Peyer's patch (tissue), 4 donors: ENCODE data around the gene TES. TPM values are rescaled to one million over a fixed set of nuclear protein-coding genes. Genes with fewer than 3 reads are reported as not detected.

ENCODE experiments used
- DNase-seq, 3 donors: peaks; one replicate each; pipeline ENCODE4 v3.0.0-alpha.2; 2017 to 2019
- H3K27ac ChIP-seq, 4 donors: fragments of 200-600 bp; sonication (generic); one replicate each; pipeline ENCODE4 v1.5.1; 2016 to 2019
- H3K27me3 ChIP-seq, 2 donors: fragments of 200-600 bp; sonication (generic); one replicate each; pipeline ENCODE4 v1.5.1; 2019
- H3K36me3 ChIP-seq, 3 donors: fragments of 200-600 bp; sonication (generic); one replicate each; pipeline ENCODE4 v1.5.1; 2016 to 2019
- H3K4me1 ChIP-seq, 4 donors: fragments of 200-600 bp; sonication (generic); one replicate each; pipeline ENCODE4 v1.5.1; 2016 to 2019
- H3K4me3 ChIP-seq, 4 donors: fragments of 200-600 bp; sonication (generic); 1 replicate in 3 of 4; 2 replicates in 1 of 4; pipeline ENCODE4 v1.5.1; 2016 to 2019; ENCODE audit warnings: mild to moderate bottlenecking in 1 of 4
- H3K9me3 ChIP-seq, 4 donors: fragments of 200-600 bp; sonication (generic); one replicate each; pipeline ENCODE4 v1.5.1; 2016 to 2019; ENCODE audit warnings: mild to moderate bottlenecking in 1 of 4
- POLR2A ChIP-seq, 2 donors: fragments of 450-650 bp; IDR thresholded peaks; one replicate each; pipeline ENCODE4 v1.5.1; 2017; ENCODE audit warnings: antibody characterized with exemption in 2 of 2, mild to moderate bottlenecking in 2 of 2, moderate library complexity in 2 of 2
- total RNA-seq, 4 donors: library from RNA; depleted of rRNA; stranded (reverse); fragments of >200 nt; gene quantifications; one replicate each; pipeline ENCODE4 v1.1.0, GENCODE V29; 2016
- TF ChIP-seq, protein P1 (sequence below), 6 experiments: fragments of 450-650 bp in 4 of 6; fragments of 200-600 bp in 2 of 6; sonication (generic) in 1 of 6; IDR thresholded peaks; one replicate each; pipeline ENCODE4 v1.5.1; 2017 to 2019; ENCODE audit warnings: antibody characterized with exemption in 6 of 6, mild to moderate bottlenecking in 3 of 6, moderate library complexity in 1 of 6

TES gene
- total RNA-seq, 4 donors from 2014 or later, result 62.7 to 97.4 (median 69.6) TPM

DNA sequence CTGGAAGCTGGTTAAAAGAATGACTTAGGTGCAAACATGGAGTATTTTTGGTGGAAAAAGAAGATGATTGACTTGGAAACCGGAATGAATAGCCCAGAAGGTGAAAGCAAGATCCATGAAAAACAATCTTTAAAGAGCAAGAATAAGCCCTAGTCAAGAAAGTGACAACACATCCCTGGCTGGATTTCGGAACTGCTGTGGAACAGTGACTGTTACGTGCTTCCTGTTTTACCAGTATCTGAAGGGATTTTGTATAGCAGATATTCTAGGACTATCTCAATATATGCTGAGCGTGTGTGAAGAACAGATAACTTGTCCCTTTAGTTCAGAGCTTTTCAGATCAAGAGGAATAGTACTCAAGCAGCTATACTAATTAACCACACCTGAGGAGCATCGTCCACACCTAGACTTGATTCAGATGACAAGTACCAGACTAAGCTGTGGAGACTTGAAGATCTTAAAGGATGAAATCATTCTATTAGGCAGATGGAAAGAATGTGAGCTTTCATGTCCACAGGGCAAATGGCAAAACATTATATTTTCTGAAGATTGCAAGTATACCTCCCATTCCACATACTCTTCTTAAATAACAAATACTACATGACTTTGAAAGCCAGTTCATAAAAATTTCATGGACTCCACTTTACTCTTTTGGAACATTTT, 11.5 kb upstream of the TES start:
- no peak overlapping the region for H3K27ac ChIP-seq
- TF ChIP-seq POLR2A (IDR thresholded peaks at IDR 0.05), result no peak
- TF ChIP-seq, protein P1, sequence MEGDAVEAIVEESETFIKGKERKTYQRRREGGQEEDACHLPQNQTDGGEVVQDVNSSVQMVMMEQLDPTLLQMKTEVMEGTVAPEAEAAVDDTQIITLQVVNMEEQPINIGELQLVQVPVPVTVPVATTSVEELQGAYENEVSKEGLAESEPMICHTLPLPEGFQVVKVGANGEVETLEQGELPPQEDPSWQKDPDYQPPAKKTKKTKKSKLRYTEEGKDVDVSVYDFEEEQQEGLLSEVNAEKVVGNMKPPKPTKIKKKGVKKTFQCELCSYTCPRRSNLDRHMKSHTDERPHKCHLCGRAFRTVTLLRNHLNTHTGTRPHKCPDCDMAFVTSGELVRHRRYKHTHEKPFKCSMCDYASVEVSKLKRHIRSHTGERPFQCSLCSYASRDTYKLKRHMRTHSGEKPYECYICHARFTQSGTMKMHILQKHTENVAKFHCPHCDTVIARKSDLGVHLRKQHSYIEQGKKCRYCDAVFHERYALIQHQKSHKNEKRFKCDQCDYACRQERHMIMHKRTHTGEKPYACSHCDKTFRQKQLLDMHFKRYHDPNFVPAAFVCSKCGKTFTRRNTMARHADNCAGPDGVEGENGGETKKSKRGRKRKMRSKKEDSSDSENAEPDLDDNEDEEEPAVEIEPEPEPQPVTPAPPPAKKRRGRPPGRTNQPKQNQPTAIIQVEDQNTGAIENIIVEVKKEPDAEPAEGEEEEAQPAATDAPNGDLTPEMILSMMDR (IDR thresholded peaks at IDR 0.05), result no peak
- H3K27me3 ChIP-seq, result no peaks in the 10 kb centered on the region
- no peaks in the 10 kb centered on the region for H3K36me3 ChIP-seq
- H3K9me3 ChIP-seq, result no peaks in the 10 kb centered on the region
- no peak for DNase-seq
- no peaks in the 10 kb centered on the region for H3K4me1 ChIP-seq
- H3K4me3 ChIP-seq, result no peak overlapping the region

DNA sequence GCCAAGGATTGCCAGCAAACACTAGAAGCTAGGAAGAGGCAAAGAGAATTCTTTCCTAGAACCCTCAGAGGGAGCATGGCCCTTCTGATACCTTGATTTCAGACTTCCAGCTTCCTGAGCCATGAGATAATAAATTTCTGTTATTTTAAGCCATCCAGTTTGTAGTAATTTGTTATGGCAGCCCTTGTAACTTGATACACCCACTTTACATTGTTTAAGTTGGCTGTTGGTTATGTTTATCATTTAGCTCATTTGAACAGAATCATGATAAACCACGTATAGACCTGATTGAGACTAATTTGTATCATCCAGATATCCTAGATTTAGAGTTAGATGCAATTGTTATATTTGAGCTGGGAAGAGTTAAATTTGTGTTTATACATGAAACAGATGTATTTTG, 9.4 kb upstream of the TES start:
- Histone ChIP-seq H3K36me3 (no peaks in the 10 kb centered on the region), H3K27me3 (no peaks in the 10 kb centered on the region), H3K27ac (no peak overlapping the region), H3K4me1 (no peaks in the 10 kb centered on the region), H3K9me3 (no peaks in the 10 kb centered on the region), H3K4me3 (no peak overlapping the region)
- DNase-seq, result no peak
- no peak for TF ChIP-seq POLR2A (IDR thresholded peaks at IDR 0.05)
- TF ChIP-seq, protein P1 (IDR thresholded peaks at IDR 0.05), result no peak

DNA sequence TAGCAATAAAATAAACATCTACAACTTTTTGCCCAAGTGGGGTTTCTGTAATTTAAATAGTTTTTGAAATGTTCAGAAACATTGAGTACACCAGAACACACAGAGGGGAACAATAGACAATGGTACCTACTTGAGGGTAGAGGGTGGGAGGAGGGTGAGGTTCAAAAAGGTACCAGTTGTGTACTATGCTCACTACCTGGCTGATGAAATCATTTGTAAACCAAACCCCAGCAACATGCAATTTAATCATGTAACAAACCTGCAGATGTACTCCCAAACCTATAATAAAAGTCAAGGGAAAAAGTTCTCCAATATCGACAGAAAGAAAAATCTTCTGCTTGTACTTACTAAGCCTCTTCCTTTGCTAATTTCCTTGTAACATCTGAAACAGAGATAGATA, 4.2 kb upstream of the TES start:
- TF ChIP-seq, protein P1 (IDR thresholded peaks at IDR 0.05), result no peak
- no peak for TF ChIP-seq POLR2A (IDR thresholded peaks at IDR 0.05)
- no peak overlapping the region for H3K27ac ChIP-seq
- no peaks in the 10 kb centered on the region for H3K9me3 ChIP-seq
- H3K36me3 ChIP-seq, result no peaks in the 10 kb centered on the region
- no peaks in the 10 kb centered on the region for H3K27me3 ChIP-seq
- H3K4me1 ChIP-seq, result no peaks in the 10 kb centered on the region
- DNase-seq, result no peak
- H3K4me3 ChIP-seq, result no peak overlapping the region

DNA sequence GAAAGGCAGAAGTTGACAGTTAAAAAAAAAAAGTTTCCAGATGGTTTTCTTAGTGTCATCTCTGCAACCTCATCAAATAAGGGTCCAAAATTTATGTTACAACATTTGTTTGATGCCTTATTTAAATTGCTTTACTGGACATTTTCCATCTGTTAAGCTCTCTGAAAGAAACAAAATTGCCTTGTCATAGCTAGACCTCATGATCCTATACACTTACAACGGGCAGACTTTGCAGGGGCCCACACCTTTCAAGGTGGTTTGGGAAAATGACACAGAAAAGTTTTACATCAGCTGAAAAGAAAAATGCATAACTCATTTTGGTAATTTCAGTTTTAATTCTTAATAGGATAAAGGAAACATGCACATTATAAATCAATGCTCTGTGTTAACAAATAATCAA, 1.4 kb upstream of the TES start:
- DNase-seq, result no peak
- Histone ChIP-seq H3K4me3 (no peak overlapping the region), H3K27me3 (no peaks in the 10 kb centered on the region), H3K27ac (no peak overlapping the region), H3K4me1 (peaks cover 0 to 10% (median 4%) of the 10 kb centered on the region in 4 donors), H3K9me3 (no peaks in the 10 kb centered on the region), H3K36me3 (no peaks in the 10 kb centered on the region)
- TF ChIP-seq POLR2A (IDR thresholded peaks at IDR 0.05), result no peak
- TF ChIP-seq, protein P1 (IDR thresholded peaks at IDR 0.05), result no peak

DNA sequence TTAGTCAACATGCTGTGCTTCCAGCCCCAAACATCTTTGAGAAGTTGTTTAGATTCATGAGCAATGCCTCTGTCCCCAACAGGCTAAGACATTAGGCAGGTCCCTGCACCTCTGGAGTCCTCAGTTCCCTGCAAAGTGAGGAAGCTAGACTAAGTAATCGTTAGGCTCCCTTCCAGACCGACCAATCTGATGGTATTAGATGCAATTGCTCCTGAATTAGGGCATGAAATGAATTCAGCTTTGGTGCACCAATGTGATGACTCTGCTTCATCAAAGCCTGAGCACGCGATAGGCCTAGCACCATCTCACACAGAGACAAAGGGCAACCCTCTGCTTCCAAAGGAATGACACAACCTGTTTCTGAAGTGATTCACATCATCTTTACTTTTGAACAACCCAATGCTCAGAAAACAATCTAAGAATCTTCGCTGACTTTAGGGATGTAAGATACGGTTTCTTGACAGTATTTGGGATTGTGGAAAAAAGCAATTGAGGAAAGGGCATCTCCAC, 723 bp upstream of the TES start:
- no peak overlapping the region for H3K4me3 ChIP-seq
- H3K4me1 ChIP-seq, result peaks cover 0 to 14% (median 7%) of the 10 kb centered on the region in 4 donors
- H3K27me3 ChIP-seq, result no peaks in the 10 kb centered on the region
- DNase-seq, result no peak
- no peaks in the 10 kb centered on the region for H3K36me3 ChIP-seq
- no peaks in the 10 kb centered on the region for H3K9me3 ChIP-seq
- TF ChIP-seq, protein P1 (IDR thresholded peaks at IDR 0.05), result no peak
- no peak for TF ChIP-seq POLR2A (IDR thresholded peaks at IDR 0.05)
- H3K27ac ChIP-seq, result peak overlapping the region in 2 of 4 donors; percentile 96 to 98
